Measurements from ENCODE around the gene PXDN.

The PXDN gene

DNA sequence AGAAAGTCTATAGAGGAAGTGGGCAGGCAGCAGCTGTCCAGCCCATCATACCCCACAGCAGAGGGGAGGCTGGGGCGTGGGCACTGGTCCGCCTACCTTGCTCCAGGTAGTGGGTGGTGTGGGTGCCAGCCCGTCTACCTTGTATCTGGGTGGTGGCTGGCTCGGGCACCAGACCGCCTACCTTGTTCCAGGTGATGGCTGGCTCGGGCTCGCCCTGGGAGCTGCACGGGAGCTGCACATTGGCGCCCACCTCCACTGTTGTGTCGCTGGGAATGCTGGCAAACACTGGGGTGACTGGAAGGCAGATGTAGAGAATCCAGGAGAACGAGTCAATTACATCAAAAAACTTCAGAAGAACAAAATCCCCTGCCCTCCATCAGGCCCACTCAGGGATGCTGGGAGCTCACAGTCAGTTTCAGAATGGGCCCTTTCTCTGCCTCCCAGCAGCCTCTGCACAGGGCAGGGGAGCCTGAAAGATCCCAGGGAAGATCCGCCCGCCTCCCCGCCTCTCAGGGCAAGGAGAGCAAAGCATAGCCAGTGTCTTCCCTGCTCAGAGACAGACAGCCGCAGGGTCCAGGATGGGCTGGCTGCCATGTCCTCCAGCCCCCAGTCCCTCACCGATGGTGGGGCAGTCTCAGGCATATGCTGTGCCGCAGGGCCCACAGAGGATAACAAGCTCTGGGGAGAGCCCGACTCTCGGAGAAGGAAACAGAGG, 82.3 kb downstream of the PXDN start:
- DNase-seq, result no peak

DNA sequence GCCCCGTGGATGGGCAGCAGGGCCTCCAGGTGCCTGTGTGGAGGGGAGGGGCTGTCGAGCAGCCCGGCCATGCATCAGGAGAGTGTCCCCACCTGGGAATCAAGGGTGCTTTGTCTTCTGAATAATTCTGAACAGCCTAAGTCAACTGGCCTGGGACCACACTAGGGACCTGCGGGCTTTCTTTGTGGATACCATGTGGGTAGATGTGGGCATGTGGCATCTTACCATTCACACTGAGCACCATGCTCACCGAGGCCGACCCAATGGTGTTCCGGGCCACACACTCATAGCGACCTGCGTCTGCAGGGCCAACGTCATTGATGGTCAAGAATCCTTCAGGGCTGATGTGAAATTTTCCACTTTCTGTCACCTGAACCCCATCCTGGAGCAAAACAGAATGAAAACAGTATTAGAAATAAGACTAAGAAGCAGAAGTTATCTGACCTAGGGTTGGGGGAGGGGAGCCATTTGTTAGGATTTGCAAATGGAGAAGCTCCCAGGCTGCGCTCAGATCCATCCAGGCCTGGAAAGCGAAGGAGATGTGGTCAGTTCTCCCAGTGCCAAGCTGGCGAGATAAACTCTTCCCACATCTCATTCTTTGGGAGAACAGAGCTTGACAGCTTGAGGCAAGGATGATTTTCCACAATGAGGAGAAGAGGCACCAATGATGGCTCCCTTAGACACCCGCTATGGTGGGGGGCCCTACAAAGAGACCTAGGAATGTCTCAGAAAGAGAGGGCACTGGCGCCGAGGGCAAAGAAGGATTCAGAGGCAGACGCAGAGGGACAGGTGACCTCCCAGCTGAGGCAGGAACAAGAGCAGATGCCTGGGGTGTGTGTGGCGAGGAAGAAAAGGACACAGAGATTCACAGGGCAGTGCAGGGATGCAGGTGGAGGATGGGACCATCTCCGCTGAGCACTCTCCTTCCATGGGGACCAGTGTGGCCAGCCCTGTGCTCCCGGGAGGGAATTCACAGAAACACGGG, 83.4 kb downstream of the PXDN start:
- DNase-seq, result no peak

DNA sequence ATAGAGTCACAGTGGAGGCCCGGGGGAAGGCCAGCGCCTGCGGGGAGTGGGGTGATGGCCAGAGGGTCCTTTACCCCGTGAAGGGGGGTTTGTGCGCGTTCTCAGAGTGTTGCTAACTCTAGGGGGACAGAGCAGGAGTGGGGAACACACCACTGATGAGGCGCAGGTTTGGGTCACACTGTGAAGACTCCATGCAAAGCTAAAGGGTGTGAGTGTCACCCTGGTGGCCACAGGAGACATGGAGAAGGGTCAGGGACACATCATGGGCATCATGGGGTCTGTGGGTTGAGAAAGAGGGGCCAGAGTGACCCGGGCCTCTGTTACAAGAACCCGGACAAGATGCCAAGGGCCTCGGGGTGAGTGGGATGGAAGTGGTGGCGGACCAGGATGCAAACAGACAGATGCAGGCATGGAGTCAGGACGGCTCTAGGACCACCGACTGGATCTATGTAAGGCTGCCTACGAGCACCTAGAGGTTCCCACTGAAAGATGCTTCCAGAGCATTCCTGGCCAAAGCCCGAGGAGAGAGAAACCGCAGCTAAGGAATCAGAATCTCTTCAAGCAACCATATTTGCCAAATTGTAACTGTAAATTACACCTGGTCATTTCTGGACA, 84.3 kb downstream of the PXDN start:
- DNase-seq, result no peak

DNA sequence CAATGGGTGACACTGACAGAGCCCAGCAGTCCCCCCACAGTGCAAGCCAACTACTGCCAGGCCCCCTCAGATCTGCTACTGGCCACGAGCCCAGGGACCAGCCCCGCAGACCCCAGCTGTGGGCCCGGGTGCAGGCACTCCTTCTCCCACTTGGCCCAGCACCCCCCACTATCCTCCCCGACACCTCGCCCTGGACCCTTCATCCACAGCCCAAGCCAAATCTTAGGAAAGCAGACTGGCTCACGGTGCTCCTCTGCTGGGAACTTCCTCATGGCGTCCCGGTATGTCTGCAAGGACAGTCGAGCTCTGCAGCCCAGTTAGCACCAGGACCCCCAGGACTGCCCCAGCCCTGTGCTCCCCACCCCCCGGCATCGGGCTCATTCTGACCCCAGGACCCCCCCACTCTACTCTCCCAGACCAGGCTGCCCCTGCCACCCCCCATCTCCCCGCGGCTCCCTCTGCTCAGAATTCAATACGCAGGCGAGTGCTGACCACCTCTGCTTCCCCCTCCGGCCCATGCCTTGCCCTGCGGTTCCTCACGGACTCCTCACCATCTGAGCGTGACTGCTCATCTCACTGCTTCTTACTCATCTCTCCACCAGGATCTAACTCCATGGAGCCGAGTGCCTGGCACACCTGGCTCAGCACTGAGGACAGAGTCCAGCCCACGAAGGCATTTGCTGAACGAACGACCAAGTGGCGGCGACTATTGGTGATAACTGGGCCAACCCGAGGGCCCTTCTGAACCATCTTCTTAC, 85.7 kb downstream of the PXDN start:
- no peak for DNase-seq

GRCh38 chr2:1656961-1657841, 87.1 kb downstream of the PXDN start:
- no peak for DNase-seq

GRCh38 chr2:1656326-1656960, 87.9 kb downstream of the PXDN start:
- no peak for DNase-seq

- DNase-seq, result no peak
Observed at GRCh38 chr2:1655461-1655860, 88.9 kb downstream of the PXDN start.

GRCh38 chr2:1654696-1655374, 89.5 kb downstream of the PXDN start:
- no peak for DNase-seq

GRCh38 chr2:1653956-1654695, 90.2 kb downstream of the PXDN start:
- DNase-seq, result peak; percentile 87

DNA sequence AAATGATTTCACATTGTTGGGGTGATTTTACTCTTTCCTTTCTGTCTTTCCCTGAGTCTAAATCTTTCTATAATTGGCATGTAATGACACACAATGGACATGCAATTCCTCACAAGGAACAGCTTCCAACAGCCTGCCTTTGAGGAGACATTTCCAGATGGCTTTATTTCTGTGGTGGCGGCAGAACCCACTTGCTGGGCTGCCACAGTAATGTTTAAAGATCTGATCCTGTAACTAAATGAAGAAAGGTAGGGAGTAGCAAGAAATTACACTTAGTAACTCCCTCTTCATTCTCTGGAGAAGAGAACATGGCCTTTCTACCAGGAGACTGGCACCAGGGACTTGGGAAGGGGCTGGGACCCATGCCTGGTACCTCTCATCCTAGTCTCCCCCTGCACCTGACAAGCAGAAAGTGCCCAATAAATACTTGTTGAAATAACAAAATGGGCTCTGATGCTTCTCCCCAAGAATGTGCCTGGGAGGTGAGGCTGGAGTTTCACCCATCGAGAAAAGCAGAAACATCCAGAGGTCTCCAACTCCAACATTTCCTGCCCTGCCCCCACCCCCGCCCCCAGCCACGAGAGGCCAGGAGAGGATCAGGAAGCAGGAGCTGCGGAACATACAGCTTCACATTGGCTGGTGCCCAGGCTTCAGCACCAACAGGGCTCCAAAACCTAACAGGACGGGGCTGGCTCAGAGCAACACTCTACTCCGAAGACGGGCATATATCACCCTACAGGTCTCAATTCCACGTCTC, 92.1 kb downstream of the PXDN start:
- no peak for DNase-seq

DNA sequence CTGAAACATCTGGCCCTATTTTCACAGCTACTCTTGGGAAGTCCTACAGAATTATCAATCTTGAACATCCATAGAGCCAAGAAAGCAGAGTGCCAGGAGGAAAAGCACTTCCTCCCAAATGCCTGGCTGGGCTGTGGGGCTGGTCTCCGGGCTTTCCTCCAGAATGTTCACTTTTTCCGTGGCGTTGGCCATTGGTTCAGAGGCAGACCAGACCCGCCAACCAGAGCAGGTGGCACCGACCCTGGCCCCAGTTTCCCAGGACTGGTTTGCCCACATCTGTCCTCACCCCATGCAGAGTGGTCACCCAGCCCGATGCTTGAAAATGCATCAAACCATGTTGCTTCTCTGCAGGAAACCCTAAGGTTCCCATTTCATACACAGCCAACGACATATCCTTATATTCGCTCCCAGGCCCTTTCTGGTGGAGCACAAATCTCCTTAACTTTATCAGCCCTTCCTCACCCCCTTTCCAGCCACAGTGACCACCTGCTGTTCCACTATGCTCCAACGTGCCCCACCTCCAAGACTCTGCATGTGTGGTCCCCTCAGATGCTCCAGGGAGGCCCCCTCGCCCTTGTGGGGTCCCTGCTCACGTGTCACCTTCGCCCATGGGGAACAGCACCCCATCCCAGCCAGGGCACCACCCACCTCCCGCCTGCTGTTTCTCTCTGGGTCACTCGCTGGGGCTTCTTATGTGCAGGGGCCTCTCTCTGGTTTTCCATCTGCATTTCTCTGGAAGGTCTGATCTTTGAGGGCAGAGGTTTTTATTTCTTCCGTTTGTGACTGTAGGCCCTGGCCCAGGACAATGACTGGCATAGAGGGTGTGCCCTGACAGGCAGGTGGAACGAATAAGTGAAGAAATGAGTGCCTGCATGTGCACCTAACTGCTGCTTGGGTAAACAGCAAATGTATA, 92.9 kb downstream of the PXDN start:
- DNase-seq, result no peak

GRCh38 chr2:1650085-1650872, 94.0 kb downstream of the PXDN start:
- no peak for DNase-seq

- no peak for DNase-seq
Observed at GRCh38 chr2:1649103-1650084, 94.9 kb downstream of the PXDN start.

DNA sequence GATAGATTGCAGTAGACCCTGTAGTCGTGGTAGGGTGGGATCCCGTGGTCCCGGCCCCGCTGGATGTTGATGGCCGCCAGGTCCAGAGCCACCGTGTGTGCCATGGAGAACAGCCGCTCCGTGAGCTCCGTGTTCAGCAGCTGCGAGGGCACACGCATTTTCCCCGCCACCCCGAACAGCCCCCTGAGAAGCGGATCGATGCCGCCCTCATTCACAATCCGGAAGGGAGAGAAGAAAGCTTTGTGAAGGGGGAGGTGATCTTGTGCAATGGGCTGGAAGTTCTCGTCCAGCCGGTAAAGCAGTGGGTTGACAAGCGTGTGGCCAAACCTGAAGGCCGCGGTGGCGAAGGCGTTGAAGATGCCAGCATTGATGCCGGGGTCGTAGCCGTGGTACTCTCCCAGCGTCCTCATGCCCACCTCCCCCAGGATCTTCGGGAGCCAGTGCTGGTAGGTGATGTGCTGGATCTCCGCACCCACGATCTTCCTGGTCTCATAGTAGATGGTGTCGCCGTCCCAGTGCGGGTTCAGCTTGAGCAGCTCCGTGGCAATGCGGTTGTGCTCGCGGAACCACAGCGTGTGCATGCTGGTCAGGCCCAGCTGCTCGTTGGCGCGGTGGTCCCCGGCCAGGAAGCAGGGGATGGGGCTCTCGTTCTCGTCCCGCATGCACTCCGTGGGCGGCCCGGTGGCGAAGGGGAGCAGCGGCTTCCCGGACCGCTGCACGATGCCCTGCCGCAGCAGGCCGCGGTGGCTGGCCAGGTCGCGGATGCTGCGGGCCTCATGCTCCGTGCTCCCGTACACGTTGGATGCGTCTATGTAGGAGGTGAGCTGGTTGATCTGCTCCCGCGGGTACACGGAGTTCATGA, 95.8 kb downstream of the PXDN start:
- DNase-seq, result no peak
